Liver (tissue), 3 donors: ENCODE data around the gene IMMP1L.

ENCODE experiments used
- GABPA ChIP-seq, 2 donors: IDR thresholded peaks in 1 of 2; conservative IDR thresholded peaks in 1 of 2; 2 replicates each; pipeline ENCODE4 v1.6.1; 2016; ENCODE audit warnings: antibody characterized with exemption in 2 of 2, mild to moderate bottlenecking in 1 of 2, moderate library complexity in 1 of 2
- RAD21 ChIP-seq, 2 donors: IDR thresholded peaks; 2 replicates each; pipeline ENCODE4 v1.6.1; 2016; ENCODE audit warnings: antibody characterized with exemption in 2 of 2, mild to moderate bottlenecking in 2 of 2
- YY1 ChIP-seq: IDR thresholded peaks from 2 replicates; pipeline ENCODE4 v1.6.1; 2016; ENCODE audit warnings: antibody characterized with exemption, mild to moderate bottlenecking
- TF ChIP-seq, protein P1 (sequence below): fragments of 150-350 bp; IDR thresholded peaks from 2 replicates; pipeline ENCODE4 v1.5.1; 2017; ENCODE audit warnings: improper control_type of control experiment, low read depth, low read length; ENCODE audit not compliant: missing input control
- donor health status: healthy.
- donor health status: healthy.

GRCh38 chr11:31417816-31418215 is 91.6 kb downstream of the IMMP1L start:
- TF ChIP-seq, protein P1, sequence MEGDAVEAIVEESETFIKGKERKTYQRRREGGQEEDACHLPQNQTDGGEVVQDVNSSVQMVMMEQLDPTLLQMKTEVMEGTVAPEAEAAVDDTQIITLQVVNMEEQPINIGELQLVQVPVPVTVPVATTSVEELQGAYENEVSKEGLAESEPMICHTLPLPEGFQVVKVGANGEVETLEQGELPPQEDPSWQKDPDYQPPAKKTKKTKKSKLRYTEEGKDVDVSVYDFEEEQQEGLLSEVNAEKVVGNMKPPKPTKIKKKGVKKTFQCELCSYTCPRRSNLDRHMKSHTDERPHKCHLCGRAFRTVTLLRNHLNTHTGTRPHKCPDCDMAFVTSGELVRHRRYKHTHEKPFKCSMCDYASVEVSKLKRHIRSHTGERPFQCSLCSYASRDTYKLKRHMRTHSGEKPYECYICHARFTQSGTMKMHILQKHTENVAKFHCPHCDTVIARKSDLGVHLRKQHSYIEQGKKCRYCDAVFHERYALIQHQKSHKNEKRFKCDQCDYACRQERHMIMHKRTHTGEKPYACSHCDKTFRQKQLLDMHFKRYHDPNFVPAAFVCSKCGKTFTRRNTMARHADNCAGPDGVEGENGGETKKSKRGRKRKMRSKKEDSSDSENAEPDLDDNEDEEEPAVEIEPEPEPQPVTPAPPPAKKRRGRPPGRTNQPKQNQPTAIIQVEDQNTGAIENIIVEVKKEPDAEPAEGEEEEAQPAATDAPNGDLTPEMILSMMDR, result no peak
- TF ChIP-seq RAD21 (IDR thresholded peaks at IDR 0.05) (no peak), YY1 (no peak), GABPA (IDR thresholded peaks at IDR 0.05 in 1 of 2, conservative IDR thresholded peaks at IDR 0.05 in 1 of 2) (no peak)
